Type B pancreatic cell (in vitro differentiated cells): ENCODE data around the gene GRK5. TPM values are rescaled to one million over a fixed set of nuclear protein-coding genes. Genes with fewer than 3 reads are reported as not detected.

Experiments
- DNase-seq: peaks from one replicate; pipeline ENCODE4 v3.0.0; 2021; ENCODE audit warnings: mixed read lengths; ENCODE audit not compliant: unreplicated experiment; ENCODE audit errors: extremely low spot score
- H3K27ac Mint-ChIP-seq: 2 replicates; pipeline ENCODE4 v1.8.0; 2021; ENCODE audit warnings: mild to moderate bottlenecking, mixed read lengths
- H3K27me3 Mint-ChIP-seq: 2 replicates; pipeline ENCODE4 v1.8.0; 2021; ENCODE audit warnings: mixed read lengths
- H3K36me3 Mint-ChIP-seq: 2 replicates; pipeline ENCODE4 v1.8.0; 2021; ENCODE audit warnings: mixed read lengths
- H3K4me1 Mint-ChIP-seq: one replicate; pipeline ENCODE4 v1.8.0; 2021; ENCODE audit warnings: mixed read lengths; ENCODE audit not compliant: unreplicated experiment
- H3K4me3 Mint-ChIP-seq: 2 replicates; pipeline ENCODE4 v1.8.0; 2021; ENCODE audit warnings: mild to moderate bottlenecking, mixed read lengths
- H3K9me3 Mint-ChIP-seq: 2 replicates; pipeline ENCODE4 v1.8.0; 2021; ENCODE audit warnings: mixed read lengths
- CTCF ChIP-seq: fragments of 200-600 bp; sonication (generic); conservative IDR thresholded peaks from 2 replicates; pipeline ENCODE4 v1.5.0; 2021; ENCODE audit warnings: antibody characterized with exemption, mild to moderate bottlenecking
- total RNA-seq: library from RNA; stranded (reverse); gene quantifications from 2 replicates; pipeline ENCODE4 v1.2.1, GENCODE V29; 2021; ENCODE audit warnings: low replicate concordance

Gene GRK5
- total RNA-seq, 1 donor from 2014 or later = 24.8 TPM

- Mint-ChIP-seq H3K27ac (peak overlapping the region; percentile 50), H3K9me3 (no peaks in the 10 kb centered on the region), H3K4me3 (no peak overlapping the region), H3K4me1 (peaks cover 25% of the 10 kb centered on the region), H3K27me3 (no peaks in the 10 kb centered on the region), H3K36me3 (no peaks in the 10 kb centered on the region)
- TF ChIP-seq CTCF = no peak
- DNase-seq = no peak
Measured at GRCh38 chr10:119190353-119190752, 17.0 kb upstream of the GRK5 start.

- H3K27me3 Mint-ChIP-seq = no peaks in the 10 kb centered on the region
- peaks cover 25% of the 10 kb centered on the region for H3K4me1 Mint-ChIP-seq
- no peak for DNase-seq
- H3K4me3 Mint-ChIP-seq = no peak overlapping the region
- TF ChIP-seq CTCF = no peak
- no peaks in the 10 kb centered on the region for H3K9me3 Mint-ChIP-seq
- no peak overlapping the region for H3K27ac Mint-ChIP-seq
- no peaks in the 10 kb centered on the region for H3K36me3 Mint-ChIP-seq
Measured at GRCh38 chr10:119190954-119191785, 16.2 kb upstream of the GRK5 start.

- Mint-ChIP-seq H3K36me3 (no peaks in the 10 kb centered on the region), H3K4me1 (peaks cover 25% of the 10 kb centered on the region), H3K4me3 (no peak overlapping the region), H3K27me3 (no peaks in the 10 kb centered on the region), H3K27ac (no peak overlapping the region), H3K9me3 (no peaks in the 10 kb centered on the region)
- no peak for DNase-seq
- no peak for TF ChIP-seq CTCF
Measured at GRCh38 chr10:119191881-119192280, 15.5 kb upstream of the GRK5 start.

- peaks cover 8% of the 10 kb centered on the region for H3K4me1 Mint-ChIP-seq
- H3K27ac Mint-ChIP-seq = no peak overlapping the region
- no peak for TF ChIP-seq CTCF
- H3K9me3 Mint-ChIP-seq = no peaks in the 10 kb centered on the region
- no peaks in the 10 kb centered on the region for H3K36me3 Mint-ChIP-seq
- no peak overlapping the region for H3K4me3 Mint-ChIP-seq
- H3K27me3 Mint-ChIP-seq = peaks cover 13% of the 10 kb centered on the region
- no peak for DNase-seq
Measured at GRCh38 chr10:119197921-119198320, 9.4 kb upstream of the GRK5 start.

GRCh38 chr10:119198438-119198837 lies 8.9 kb upstream of the GRK5 start:
- Mint-ChIP-seq H3K27ac (no peak overlapping the region), H3K4me3 (no peak overlapping the region), H3K9me3 (no peaks in the 10 kb centered on the region), H3K36me3 (no peaks in the 10 kb centered on the region), H3K4me1 (peaks cover 10% of the 10 kb centered on the region), H3K27me3 (peaks cover 13% of the 10 kb centered on the region)
- DNase-seq = no peak
- TF ChIP-seq CTCF = peak; percentile 51
